H9 (cell line): Measurements from ENCODE around the gene FOS. TPM values are rescaled to one million over a fixed set of nuclear protein-coding genes. Genes with fewer than 3 reads are reported as not detected.

Source experiments
- DNase-seq: peaks from one replicate; pipeline ENCODE4 v3.0.0-alpha.2; 2017
- H2AFZ ChIP-seq: one replicate; pipeline ENCODE4 v1.6.1; 2013; ENCODE audit warnings: mild to moderate bottlenecking, low read length, control low read depth, moderate library complexity
- H2AK5ac ChIP-seq: 2 replicates; pipeline ENCODE4 v1.6.1; 2013; ENCODE audit warnings: low read length, control low read depth, mixed read lengths; ENCODE audit not compliant: insufficient read length
- H2BK120ac ChIP-seq: one replicate; pipeline ENCODE4 v1.6.1; 2013; ENCODE audit warnings: low read depth, mild to moderate bottlenecking, low read length, control low read depth, inconsistent platforms; ENCODE audit not compliant: poor library complexity, severe bottlenecking
- H2BK12ac ChIP-seq: 2 replicates; pipeline ENCODE4 v1.6.1; 2013; ENCODE audit warnings: low read length, control low read depth, mixed read lengths, low read depth; ENCODE audit not compliant: insufficient read length
- H2BK15ac ChIP-seq: 2 replicates; pipeline ENCODE4 v1.6.1; 2013; ENCODE audit warnings: low read depth, low read length, control low read depth
- H2BK20ac ChIP-seq: one replicate; pipeline ENCODE4 v1.6.1; 2013; ENCODE audit warnings: low read depth, mild to moderate bottlenecking, low read length, control low read depth, inconsistent platforms; ENCODE audit not compliant: poor library complexity, severe bottlenecking
- H2BK5ac ChIP-seq: 2 replicates; pipeline ENCODE4 v1.6.1; 2013; ENCODE audit warnings: low read length, control low read depth, mixed read lengths; ENCODE audit not compliant: insufficient read length
- H3K14ac ChIP-seq: 2 replicates; pipeline ENCODE4 v1.6.1; 2013; ENCODE audit warnings: low read length, control low read depth; ENCODE audit not compliant: insufficient read depth
- H3K18ac ChIP-seq: 2 replicates; pipeline ENCODE4 v1.6.1; 2013; ENCODE audit warnings: low read depth, mild to moderate bottlenecking, mixed read lengths, low read length, control low read depth; ENCODE audit not compliant: insufficient read length
- H3K23ac ChIP-seq: 2 replicates; pipeline ENCODE4 v1.6.1; 2013; ENCODE audit warnings: low read length, control low read depth, mixed read lengths, low read depth; ENCODE audit not compliant: insufficient read length
- H3K23me2 ChIP-seq: 2 replicates; pipeline ENCODE4 v1.6.1; 2013; ENCODE audit warnings: low read depth, mild to moderate bottlenecking, mixed read lengths, low read length, control low read depth; ENCODE audit not compliant: insufficient read length, poor library complexity, severe bottlenecking
- H3K27ac ChIP-seq: 2 replicates; pipeline ENCODE4 v1.5.1; 2013; ENCODE audit warnings: low read length, control low read depth, mixed read lengths, low read depth; ENCODE audit not compliant: insufficient read length
- H3K27me3 ChIP-seq: 2 replicates; pipeline ENCODE4 v1.6.1; 2013; ENCODE audit warnings: low read length, control low read depth, inconsistent platforms; ENCODE audit not compliant: insufficient read depth
- H3K4ac ChIP-seq: 2 replicates; pipeline ENCODE4 v1.6.1; 2013; ENCODE audit warnings: low read depth, mild to moderate bottlenecking, control low read depth, inconsistent platforms, low read length, moderate library complexity
- H3K4me1 ChIP-seq: 2 replicates; pipeline ENCODE4 v1.6.1; 2013; ENCODE audit warnings: low read length, control low read depth, inconsistent platforms; ENCODE audit not compliant: insufficient read depth
- H3K4me2 ChIP-seq: 2 replicates; pipeline ENCODE4 v1.6.1; 2013; ENCODE audit warnings: low read length, control low read depth, mixed read lengths; ENCODE audit not compliant: insufficient read length, insufficient read depth
- H3K56ac ChIP-seq: 2 replicates; pipeline ENCODE4 v1.6.1; 2013; ENCODE audit warnings: low read depth, mild to moderate bottlenecking, mixed read lengths, low read length, control low read depth; ENCODE audit not compliant: insufficient read length
- H3K79me1 ChIP-seq: 2 replicates; pipeline ENCODE4 v1.6.1; 2013; ENCODE audit warnings: low read depth, mild to moderate bottlenecking, moderate library complexity, low read length, control low read depth, inconsistent platforms; ENCODE audit not compliant: insufficient read depth, poor library complexity, severe bottlenecking
- H3K79me2 ChIP-seq: 2 replicates; pipeline ENCODE4 v1.6.1; 2013; ENCODE audit warnings: low read length, control low read depth, inconsistent platforms; ENCODE audit not compliant: insufficient read depth
- H3K9ac ChIP-seq: 2 replicates; pipeline ENCODE4 v1.6.1; 2013; ENCODE audit warnings: low read length, control low read depth, mixed read lengths; ENCODE audit not compliant: insufficient read length; ENCODE audit errors: extremely low read depth
- H3K9me3 ChIP-seq: one replicate; pipeline ENCODE4 v1.6.1; 2013; ENCODE audit warnings: low read depth, low read length, inconsistent platforms; ENCODE audit not compliant: control insufficient read depth
- H3T11ph ChIP-seq: one replicate; pipeline ENCODE4 v1.6.1; 2013; ENCODE audit warnings: mild to moderate bottlenecking, low read length, control low read depth, inconsistent platforms
- H4K20me1 ChIP-seq: one replicate; pipeline ENCODE4 v1.6.1; 2013; ENCODE audit not compliant: control insufficient read depth, insufficient read length, insufficient read depth
- H4K5ac ChIP-seq: 2 replicates; pipeline ENCODE4 v1.6.1; 2013; ENCODE audit warnings: low read depth, mild to moderate bottlenecking, mixed read lengths, low read length, control low read depth; ENCODE audit not compliant: insufficient read length
- H4K8ac ChIP-seq: replicated peaks from 2 replicates; pipeline ENCODE4 v1.6.1; 2013; ENCODE audit warnings: low read length, control low read depth, mixed read lengths, low read depth; ENCODE audit not compliant: insufficient read length
- H4K91ac ChIP-seq: 2 replicates; pipeline ENCODE4 v1.6.1; 2013; ENCODE audit warnings: low read depth, mild to moderate bottlenecking, moderate library complexity, mixed read lengths, low read length, control low read depth; ENCODE audit not compliant: insufficient read length
- H3K27ac Mint-ChIP-seq, 3 experiments: 2 replicates in 2 of 3; 3 replicates in 1 of 3; pipeline ENCODE4 v1.8.0; 2020 to 2021; ENCODE audit warnings: mixed read lengths in 3 of 3, mild to moderate bottlenecking in 1 of 3, moderate library complexity in 1 of 3
- H3K27me3 Mint-ChIP-seq: 2 replicates; pipeline ENCODE4 v1.8.0; 2021; ENCODE audit warnings: low read depth, mild to moderate bottlenecking, moderate library complexity, mixed read lengths
- H3K36me3 Mint-ChIP-seq, 3 experiments: 2 replicates in 2 of 3; 3 replicates in 1 of 3; pipeline ENCODE4 v1.8.0; 2020 to 2021; ENCODE audit warnings: low read depth in 3 of 3, mixed read lengths in 3 of 3; ENCODE audit not compliant: insufficient read depth in 1 of 3
- H3K4me1 Mint-ChIP-seq, 2 experiments: 2 replicates each; pipeline ENCODE4 v1.8.0; 2020; ENCODE audit warnings: mixed read lengths in 2 of 2
- H3K4me3 Mint-ChIP-seq, 2 experiments: 2 replicates in 1 of 2; 3 replicates in 1 of 2; pipeline ENCODE4 v1.8.0; 2020 to 2021; ENCODE audit warnings: mild to moderate bottlenecking in 2 of 2, mixed read lengths in 2 of 2, moderate library complexity in 1 of 2
- H3K9me3 Mint-ChIP-seq, 2 experiments: 2 replicates in 1 of 2; 3 replicates in 1 of 2; pipeline ENCODE4 v1.8.0; 2020; ENCODE audit warnings: mild to moderate bottlenecking in 2 of 2, mixed read lengths in 2 of 2, moderate library complexity in 1 of 2
- WGBS: extraction: QIAGEN DNeasy Blood & Tissue Kit; methylation state at CpG from one replicate; pipeline ENCODE4 v1.1.7; 2013; ENCODE audit warnings: missing lambda C conversion rate, low lambda C conversion rate, mixed read lengths; ENCODE audit not compliant: insufficient read length; ENCODE audit errors: extremely low coverage; 5-methylcytosine and 5-hydroxymethylcytosine counted together
- total RNA-seq: library from RNA; stranded (reverse); gene quantifications from 2 replicates; pipeline ENCODE4 v1.2.1, GENCODE V29; 2021
- TF ChIP-seq, protein P1 (sequence below): fragments of 200-600 bp; sonication (generic); conservative IDR thresholded peaks from 3 replicates; pipeline ENCODE4 v1.8.0; 2021; ENCODE audit warnings: antibody characterized with exemption, mild to moderate bottlenecking

The FOS gene
- total RNA-seq, 1 experiment from 2014 or later = 33.9 TPM

GRCh38 chr14:75252254-75252837 is 26.3 kb upstream of the FOS start:
- TF ChIP-seq, protein P1, sequence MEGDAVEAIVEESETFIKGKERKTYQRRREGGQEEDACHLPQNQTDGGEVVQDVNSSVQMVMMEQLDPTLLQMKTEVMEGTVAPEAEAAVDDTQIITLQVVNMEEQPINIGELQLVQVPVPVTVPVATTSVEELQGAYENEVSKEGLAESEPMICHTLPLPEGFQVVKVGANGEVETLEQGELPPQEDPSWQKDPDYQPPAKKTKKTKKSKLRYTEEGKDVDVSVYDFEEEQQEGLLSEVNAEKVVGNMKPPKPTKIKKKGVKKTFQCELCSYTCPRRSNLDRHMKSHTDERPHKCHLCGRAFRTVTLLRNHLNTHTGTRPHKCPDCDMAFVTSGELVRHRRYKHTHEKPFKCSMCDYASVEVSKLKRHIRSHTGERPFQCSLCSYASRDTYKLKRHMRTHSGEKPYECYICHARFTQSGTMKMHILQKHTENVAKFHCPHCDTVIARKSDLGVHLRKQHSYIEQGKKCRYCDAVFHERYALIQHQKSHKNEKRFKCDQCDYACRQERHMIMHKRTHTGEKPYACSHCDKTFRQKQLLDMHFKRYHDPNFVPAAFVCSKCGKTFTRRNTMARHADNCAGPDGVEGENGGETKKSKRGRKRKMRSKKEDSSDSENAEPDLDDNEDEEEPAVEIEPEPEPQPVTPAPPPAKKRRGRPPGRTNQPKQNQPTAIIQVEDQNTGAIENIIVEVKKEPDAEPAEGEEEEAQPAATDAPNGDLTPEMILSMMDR = no peak

More at GRCh38 chr14:75252254-75252837, 26.3 kb upstream of the FOS start:
- Mint-ChIP-seq H3K4me3 (no peak overlapping the region), H3K9me3 (no peaks in the 10 kb centered on the region), H3K36me3 (no peaks in the 10 kb centered on the region; a peak in 1 of 7 replicates), H3K27ac (no peak overlapping the region), H3K27me3 (no peaks in the 10 kb centered on the region), H3K4me1 (peaks cover 29 to 33% of the 10 kb centered on the region in 2 experiments)
- Histone ChIP-seq H3K4ac (no peak overlapping the region), H4K20me1 (no peaks in the 10 kb centered on the region), H3K4me2 (no peak overlapping the region), H3K56ac (no peak overlapping the region), H3K79me1 (no peaks in the 10 kb centered on the region), H4K5ac (no peak overlapping the region), H2AK5ac (no peak overlapping the region), H3T11ph (no peak overlapping the region), H3K23me2 (no peaks in the 10 kb centered on the region), H3K27me3 (no peaks in the 10 kb centered on the region), H2BK20ac (no peak overlapping the region), H2BK12ac (no peak overlapping the region), H3K9me3 (no peaks in the 10 kb centered on the region), H3K79me2 (no peaks in the 10 kb centered on the region), H4K91ac (no peak overlapping the region), H3K14ac (no peak overlapping the region), H2BK5ac (no peak overlapping the region), H3K18ac (no peak overlapping the region), H2BK15ac (no peak overlapping the region), H2AFZ (no peak overlapping the region), H3K4me1 (no peaks in the 10 kb centered on the region), H3K9ac (no peak overlapping the region), H3K27ac (no peak overlapping the region), H2BK120ac (no peak overlapping the region), H4K8ac (no peak overlapping the region), H3K23ac (no peak overlapping the region)
- WGBS = no CpG with 5 or more reads among the region's 10 CpGs
- DNase-seq = no peak
